T follicular helper cell (primary cell): ENCODE measurements around the gene SPI1.
"Not testable (repeated sequence)": the region's sequence is repeated elsewhere in the genome, so short reads cannot be mapped to it uniquely, and the experiment has no call there.

ENCODE experiments used
- DNase-seq: peaks from one replicate; pipeline ENCODE4 v3.0.0-alpha.2; 2020; ENCODE audit warnings: low read depth

The SPI1 gene

DNA sequence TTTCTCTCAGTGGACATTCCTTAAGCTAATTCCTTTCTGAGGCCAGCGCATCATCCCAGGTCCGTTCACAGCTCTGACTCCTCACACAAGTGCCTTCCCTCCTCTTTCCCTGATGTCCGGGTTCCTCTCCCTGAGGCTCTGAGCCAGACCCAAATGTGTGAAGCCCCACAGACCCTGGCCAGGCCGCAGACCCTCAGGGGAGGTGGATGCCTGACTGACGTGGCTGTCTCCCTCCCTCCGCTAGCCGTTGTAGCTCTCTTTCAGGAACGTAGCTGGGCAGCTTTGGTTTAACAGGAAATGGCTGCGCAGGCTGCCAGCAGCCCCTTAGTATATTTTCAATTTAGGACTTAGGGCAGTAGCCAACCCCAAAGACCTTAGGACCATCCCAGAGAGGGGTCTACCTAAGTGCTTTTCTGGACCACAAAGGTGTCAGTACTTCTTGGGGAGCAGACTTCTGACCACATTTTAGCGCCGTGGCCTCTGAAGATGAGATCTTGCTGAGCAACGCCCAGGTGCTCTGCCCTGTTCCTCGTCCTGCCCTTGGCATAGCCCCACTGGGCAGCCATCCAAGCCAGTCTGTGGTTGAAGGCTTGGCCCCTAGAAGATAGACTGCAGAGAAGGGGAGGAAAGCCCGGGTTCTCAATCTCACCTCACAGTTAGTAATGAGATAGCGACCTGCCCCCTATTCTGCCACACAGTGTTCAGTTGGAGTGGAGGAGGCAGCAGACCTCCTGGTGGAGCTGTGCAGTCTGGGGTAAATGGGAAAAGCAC, 52.9 kb downstream of the SPI1 start:
- DNase-seq: no peak

DNA sequence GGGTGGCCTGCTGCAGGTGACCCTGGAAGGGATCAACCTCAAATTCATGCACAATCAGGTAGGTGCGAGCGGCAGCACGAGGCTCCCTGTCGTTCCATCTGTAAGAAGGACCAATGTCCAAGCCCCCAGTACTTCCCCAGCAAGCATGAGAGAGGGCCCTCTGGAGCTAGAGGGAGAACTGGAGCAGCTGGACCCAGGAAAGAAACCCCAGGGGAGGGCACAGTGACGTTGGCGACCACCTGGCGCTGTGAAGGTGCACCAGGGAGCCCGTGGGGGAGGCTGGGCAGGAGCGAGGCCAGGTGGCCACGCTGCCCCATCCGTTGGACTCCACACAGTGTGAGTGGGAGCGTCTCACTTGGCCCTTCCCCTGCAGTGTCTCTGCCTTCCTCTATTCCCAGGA, 53.8 kb downstream of the SPI1 start:
- DNase-seq: no peak

DNA sequence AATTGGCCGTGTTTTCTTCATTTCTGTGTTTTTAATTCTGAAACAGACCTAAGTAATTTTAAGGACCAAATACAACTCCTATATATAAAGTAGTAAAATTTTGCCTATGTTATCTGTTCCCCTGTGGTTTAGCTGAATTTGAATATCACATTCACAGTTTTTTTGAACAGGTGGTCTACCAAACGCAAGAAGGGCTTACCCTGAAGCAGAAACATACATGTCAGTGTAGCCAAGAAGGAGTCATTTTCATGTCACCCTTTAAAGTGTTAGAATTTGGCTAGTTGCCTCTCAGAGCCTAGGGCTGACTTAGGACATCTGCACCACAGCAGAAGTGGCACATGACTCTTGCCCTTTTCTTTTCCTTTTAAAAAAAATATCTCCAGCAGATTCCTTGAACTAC, 60.2 kb downstream of the SPI1 start:
- DNase-seq: no peak

DNA sequence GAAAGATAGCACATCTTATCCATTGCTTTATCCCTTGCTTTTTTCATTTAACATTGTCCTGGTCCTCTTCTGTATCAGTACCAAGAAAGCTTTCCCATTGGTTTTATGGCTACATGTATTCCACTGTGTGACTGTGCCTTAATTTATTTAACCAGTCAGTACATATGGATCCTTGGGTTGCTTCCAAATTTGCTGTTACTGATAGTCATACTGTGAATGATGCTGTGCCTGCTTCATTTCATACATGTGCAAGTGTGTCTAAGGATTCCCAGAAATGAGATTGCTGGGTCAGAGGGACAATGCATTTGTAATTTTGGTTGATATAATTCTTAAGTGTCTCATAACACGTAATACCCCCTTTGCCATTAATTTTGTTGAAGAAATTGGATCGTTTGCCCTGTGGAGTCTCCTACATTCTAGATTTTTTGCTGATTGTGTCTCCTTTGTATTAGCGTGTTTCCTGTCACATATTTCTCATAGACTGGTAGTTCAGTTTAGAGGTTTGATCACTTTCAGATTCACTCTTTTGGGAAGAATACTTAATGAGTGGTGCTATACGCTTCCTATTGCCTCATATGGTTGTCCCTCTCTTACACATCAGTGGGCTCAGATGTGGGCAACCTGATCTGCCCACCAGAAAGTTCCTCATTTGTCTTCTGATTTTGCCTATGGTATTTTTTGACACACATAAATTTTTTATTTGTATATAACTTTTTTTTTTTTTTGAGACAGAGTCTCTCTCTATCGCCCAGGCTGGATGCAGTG, 61.1 kb downstream of the SPI1 start:
- no peak for DNase-seq

DNA sequence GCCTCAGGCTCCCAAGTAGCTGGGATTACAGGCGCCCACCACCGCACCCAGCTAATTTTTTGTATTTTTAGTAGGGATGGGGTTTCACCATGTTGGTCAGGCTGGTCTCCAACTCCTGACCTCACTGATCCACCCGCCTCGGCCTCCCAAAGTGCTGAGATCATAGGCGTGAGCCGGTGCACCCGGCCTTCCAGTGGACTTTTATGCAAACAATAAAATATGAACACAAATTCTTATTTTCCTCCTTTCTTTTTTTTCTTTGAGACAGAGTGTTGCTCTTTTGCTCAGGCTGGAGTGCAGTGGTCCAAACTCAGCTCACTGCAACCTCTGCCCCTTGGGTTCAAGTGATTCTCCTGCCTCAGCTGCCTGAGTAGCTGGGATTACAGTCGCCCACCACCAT, 61.8 kb downstream of the SPI1 start:
- DNase-seq: not testable (repeated sequence)

DNA sequence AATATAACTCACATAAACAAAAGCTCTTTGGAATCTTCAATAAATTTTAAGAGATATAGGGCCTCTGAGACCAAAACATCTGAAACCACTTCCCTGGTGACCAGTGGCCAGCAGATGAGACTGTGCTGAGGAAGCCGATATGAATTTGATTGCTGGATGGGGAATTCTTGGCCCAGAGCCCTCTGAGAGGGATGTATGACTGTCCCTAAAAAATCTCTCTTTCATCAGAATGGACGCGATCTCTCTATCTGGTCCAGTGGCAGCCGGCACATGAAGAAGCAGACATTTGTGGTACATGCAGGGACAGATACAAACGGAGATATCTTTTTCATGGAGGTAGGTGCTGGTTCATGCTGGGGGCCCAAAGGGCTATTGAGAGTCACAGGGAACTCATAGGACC, 63.4 kb downstream of the SPI1 start:
- DNase-seq: no peak

DNA sequence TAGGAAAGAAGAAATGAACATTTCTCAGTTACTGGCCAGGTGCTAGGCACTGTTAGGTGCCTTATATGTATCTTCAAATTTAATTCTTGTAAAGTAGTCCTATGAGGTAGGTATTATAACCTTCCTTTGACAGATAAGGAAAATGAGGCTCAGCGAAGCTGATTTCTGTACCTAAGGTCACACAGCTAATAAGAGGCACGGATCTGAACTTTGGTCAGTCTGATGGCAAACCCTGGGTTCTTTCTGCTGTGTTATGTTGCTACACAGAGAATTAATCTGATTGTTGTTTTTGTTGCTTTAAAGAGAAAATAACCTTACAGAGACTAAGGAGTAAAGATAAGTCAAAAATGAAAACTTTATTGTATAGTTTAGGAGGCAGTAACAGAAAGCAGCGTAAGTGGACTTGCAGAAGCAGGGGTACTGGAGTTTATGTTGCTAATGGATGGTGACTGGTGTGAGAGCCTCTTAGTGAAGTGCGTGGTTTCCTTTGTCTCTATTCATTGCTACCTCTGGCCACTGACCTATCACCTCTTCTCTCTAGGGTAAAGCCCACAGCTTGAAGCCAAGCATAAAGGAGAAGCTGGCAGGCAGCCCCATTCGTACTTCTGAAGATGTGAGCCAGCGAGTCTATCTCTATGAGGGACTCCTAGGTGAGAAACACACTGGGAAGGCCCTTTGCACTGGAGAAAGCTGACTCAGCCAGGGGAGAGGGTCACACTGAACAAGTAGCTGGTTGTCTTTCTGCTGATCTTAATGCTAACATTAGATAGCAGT, 70.1 kb downstream of the SPI1 start:
- no peak for DNase-seq

DNA sequence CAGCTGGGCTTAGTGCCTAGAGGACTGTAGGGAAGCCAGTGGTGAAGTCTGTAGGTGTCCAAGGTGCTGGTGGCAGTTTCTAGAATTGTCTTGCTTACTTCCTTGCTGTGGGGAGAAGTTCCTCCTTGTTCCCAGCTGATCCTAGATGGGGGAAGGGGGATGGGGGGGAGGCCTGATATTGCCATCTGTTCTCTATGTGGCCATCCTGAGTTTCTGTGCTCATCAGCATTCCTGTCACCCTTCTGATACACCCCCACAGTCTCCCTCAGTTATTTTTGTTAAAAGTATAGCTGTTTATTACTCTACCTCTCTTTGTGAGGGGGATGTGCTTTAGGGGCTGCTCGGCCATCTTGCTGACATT, 71.9 kb downstream of the SPI1 start:
- no peak for DNase-seq

DNA sequence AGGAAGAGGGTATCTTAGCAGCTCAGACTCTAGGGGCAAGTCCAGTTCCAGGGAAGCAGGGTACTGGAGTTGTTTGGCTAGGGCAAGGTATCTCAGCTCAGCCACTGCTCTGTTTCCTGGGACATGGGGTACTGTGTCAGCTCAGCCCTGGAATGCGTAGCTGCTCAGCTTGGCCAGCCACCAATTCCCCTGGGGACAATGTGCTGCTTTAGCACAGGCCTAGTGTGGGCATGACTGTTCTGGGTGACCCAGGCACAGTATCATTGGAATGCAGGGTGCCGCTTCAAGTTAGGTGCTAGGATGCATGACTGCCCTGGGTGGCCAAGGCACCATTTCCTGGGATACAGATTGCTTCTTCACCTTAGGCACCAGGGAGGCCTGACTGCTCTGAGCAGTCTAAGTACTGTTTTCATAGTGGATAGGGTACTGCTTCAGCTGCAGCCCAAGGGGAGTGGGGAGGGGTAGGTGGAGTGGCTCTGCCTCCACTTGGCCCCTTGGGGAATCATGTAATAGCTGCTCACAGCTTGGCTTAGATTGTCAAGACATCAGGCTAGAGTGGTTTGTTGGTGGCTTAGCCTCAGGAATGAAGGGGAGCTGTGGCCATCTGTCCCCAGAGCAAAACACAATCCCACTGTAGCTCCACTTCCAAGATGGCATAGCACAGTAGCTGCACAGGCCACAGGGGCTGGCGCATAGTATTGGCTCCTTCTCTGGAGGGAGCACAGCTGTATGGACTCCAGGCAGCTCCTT, 72.4 kb downstream of the SPI1 start:
- DNase-seq: no peak
